K562 (cell line): Measurements from ENCODE around the gene SLC11A1. TPM values are rescaled to one million over a fixed set of nuclear protein-coding genes. Genes with fewer than 3 reads are reported as not detected.

Experiments used
- ASH1L ChIP-seq: fragments of 450-650 bp; IDR thresholded peaks from 2 replicates; pipeline ENCODE4 v1.6.1; 2018; ENCODE audit warnings: borderline replicate concordance, mild to moderate bottlenecking, low read depth; ENCODE audit not compliant: partially characterized antibody
- CREM ChIP-seq: IDR thresholded peaks from 2 replicates; pipeline ENCODE4 v1.6.1; 2014; ENCODE audit warnings: antibody characterized with exemption, low read depth
- CXXC5 ChIP-seq: fragments of 250-450 bp; sonication (Bioruptor Pico); IDR thresholded peaks from 2 replicates; pipeline ENCODE4 v1.8.0; 2022; ENCODE audit warnings: inconsistent platforms, mild to moderate bottlenecking, moderate library complexity
- FOXJ2 ChIP-seq: fragments of 200-800 bp; sonication (Bioruptor generic); IDR thresholded peaks from 2 replicates; pipeline ENCODE4 v1.6.1; 2016; ENCODE audit warnings: missing genetic modification characterization, missing compliant biosample characterization
- HMGXB4 ChIP-seq: sonication (generic); formaldehyde crosslinking; IDR thresholded peaks from 2 replicates; pipeline ENCODE4 v1.8.1; 2023; ENCODE audit warnings: mild to moderate bottlenecking, missing genetic modification reagents
- MYNN ChIP-seq, 2 experiments: sonication (generic); formaldehyde crosslinking in 1 of 2; IDR thresholded peaks; 2 replicates each; pipeline versions ENCODE4 v1.5.0 to v1.6.1; 2016 to 2020; ENCODE audit warnings: antibody characterized with exemption in 1 of 2, missing genetic modification reagents in 1 of 2
- NR3C1 ChIP-seq: sonication (generic); formaldehyde crosslinking; IDR thresholded peaks from 2 replicates; pipeline ENCODE4 v1.8.1; 2022; ENCODE audit warnings: missing genetic modification reagents
- PRDM10 ChIP-seq: fragments of 450-650 bp; IDR thresholded peaks from 2 replicates; pipeline ENCODE4 v1.6.1; 2018; ENCODE audit not compliant: partially characterized antibody
- RBBP5 ChIP-seq: fragments of 200-600 bp; sonication (generic); IDR thresholded peaks from 2 replicates; pipeline ENCODE4 v1.6.1; 2012; ENCODE audit warnings: borderline replicate concordance, mild to moderate bottlenecking, low read length, control low read depth, inconsistent platforms; ENCODE audit not compliant: insufficient read depth, poor library complexity, severe bottlenecking
- RHOXF2B ChIP-seq: fragments of 250-450 bp; sonication (Bioruptor Pico); conservative IDR thresholded peaks from 2 replicates; pipeline ENCODE4 v1.5.1; 2021
- SMAD1 ChIP-seq: fragments of 150-350 bp; IDR thresholded peaks from 2 replicates; pipeline ENCODE4 v1.6.1; 2014; ENCODE audit warnings: low read length, low read depth; ENCODE audit not compliant: partially characterized antibody
- SP1 ChIP-seq: sonication (generic); formaldehyde crosslinking; IDR thresholded peaks from 2 replicates; pipeline ENCODE4 v1.8.1; 2022; ENCODE audit warnings: mild to moderate bottlenecking, missing genetic modification reagents
- SPI1 ChIP-seq: IDR thresholded peaks from 2 replicates; pipeline ENCODE4 v1.6.1; 2011; ENCODE audit warnings: low read depth, low read length, control low read depth, borderline replicate concordance
- SREBF2 ChIP-seq: sonication (generic); formaldehyde crosslinking; IDR thresholded peaks from 2 replicates; pipeline ENCODE4 v1.4.0; 2020; ENCODE audit warnings: mild to moderate bottlenecking, missing genetic modification reagents
- SRSF9 ChIP-seq: fragments of 200-400 bp; formaldehyde crosslinking; IDR thresholded peaks from 2 replicates; pipeline ENCODE4 v1.6.1; 2017; ENCODE audit warnings: low read depth, low read length, borderline replicate concordance
- TCFL5 ChIP-seq: fragments of 250-450 bp; sonication (Bioruptor Pico); conservative IDR thresholded peaks from 2 replicates; pipeline ENCODE4 v1.6.1; 2021; ENCODE audit warnings: mild to moderate bottlenecking, moderate library complexity, matching md5 sums
- ZNF586 ChIP-seq: fragments of 450-650 bp; formaldehyde crosslinking; conservative IDR thresholded peaks from 2 replicates; pipeline ENCODE4 v1.4.0; 2020; ENCODE audit warnings: mild to moderate bottlenecking, moderate library complexity
- ZNF785 ChIP-seq: fragments of 250-450 bp; sonication (Bioruptor Pico); IDR thresholded peaks from 2 replicates; pipeline ENCODE4 v1.4.0; 2020; ENCODE audit warnings: mild to moderate bottlenecking
- polyA plus RNA-seq, 8 experiments: library from polyadenylated mRNA; depleted of rRNA in 4 of 8; stranded (reverse) in 5 of 8; unstranded in 3 of 8; fragments of >200 nt; fragmentation: Nextera tagmentation in 2 of 8; fragmentation: Illumina TruSeq in 1 of 8; extraction: Ambion mirVana in 2 of 8; extraction: Trizol in 1 of 8; gene quantifications; 2 replicates each; pipeline versions ENCODE4 v1.2.1 to v1.2.3, GENCODE V29; 2011 to 2014; ENCODE audit warnings: inconsistent platforms in 1 of 8, missing spikeins in 1 of 8
- total RNA-seq, 7 experiments: library from RNA; depleted of rRNA in 6 of 7; stranded (reverse); fragments of >200 nt in 6 of 7; fragmentation: Illumina TruSeq in 2 of 7; extraction: Trizol in 2 of 7; gene quantifications; 2 replicates each; pipeline versions ENCODE4 v1.2.1 to v1.2.3, GENCODE V29; 2011 to 2021; ENCODE audit warnings: low replicate concordance in 1 of 7
- TF ChIP-seq, protein P1 (sequence below): fragments of 150-350 bp; IDR thresholded peaks from 2 replicates; pipeline ENCODE4 v1.6.1; 2014; ENCODE audit warnings: low read depth, mild to moderate bottlenecking, low read length, borderline replicate concordance

SLC11A1 gene
- total and polyA plus RNA-seq, 9 of the 15 experiments (the other 6 are each of a cell fraction or from before 2014, with no cell fraction given), result 0.35 to 1.6 (median 0.65) TPM

DNA sequence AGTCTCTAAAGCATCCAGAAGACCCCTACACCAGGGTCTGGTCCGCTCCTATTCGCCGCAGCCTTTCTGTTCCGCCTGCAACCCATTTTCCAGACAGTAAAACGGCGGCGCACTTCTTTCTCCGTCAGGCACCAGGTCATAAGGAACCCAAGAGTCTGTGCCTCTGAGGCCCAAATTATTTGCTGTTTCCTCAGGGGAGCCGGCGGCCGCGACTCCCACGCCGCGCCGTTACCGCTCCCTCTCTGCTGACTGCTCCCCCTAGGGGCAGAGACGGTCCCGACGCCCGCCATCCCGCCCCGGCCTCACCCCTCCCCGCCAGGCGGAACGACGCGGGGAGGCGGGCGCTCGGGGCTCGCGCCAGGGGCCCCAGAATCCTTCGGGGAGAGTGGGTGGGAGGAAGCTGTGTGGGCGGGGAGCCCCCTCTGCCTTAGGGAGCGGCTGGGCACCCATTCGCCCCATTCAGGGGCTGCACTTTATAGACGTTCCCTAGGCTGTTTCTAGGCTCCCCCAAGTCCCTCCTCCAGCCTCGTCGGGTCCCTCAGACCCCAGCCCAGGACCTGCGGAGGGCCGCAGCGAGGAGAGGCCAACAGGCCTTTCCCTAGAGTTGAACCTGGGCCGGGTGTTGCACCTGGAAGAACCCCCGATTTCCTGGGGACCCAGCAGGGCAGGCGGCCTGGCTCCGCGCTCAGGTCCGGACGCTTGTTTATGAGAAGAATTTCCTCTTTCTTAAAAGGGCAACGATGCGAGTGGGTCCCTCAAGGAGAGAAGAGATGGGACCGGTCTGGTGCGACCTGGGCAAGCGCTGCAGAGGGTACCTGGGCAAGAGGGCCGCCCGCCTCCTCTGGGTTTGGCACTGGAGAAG lies 14.0 kb downstream of the SLC11A1 start (continued):
- TF ChIP-seq, protein P1, sequence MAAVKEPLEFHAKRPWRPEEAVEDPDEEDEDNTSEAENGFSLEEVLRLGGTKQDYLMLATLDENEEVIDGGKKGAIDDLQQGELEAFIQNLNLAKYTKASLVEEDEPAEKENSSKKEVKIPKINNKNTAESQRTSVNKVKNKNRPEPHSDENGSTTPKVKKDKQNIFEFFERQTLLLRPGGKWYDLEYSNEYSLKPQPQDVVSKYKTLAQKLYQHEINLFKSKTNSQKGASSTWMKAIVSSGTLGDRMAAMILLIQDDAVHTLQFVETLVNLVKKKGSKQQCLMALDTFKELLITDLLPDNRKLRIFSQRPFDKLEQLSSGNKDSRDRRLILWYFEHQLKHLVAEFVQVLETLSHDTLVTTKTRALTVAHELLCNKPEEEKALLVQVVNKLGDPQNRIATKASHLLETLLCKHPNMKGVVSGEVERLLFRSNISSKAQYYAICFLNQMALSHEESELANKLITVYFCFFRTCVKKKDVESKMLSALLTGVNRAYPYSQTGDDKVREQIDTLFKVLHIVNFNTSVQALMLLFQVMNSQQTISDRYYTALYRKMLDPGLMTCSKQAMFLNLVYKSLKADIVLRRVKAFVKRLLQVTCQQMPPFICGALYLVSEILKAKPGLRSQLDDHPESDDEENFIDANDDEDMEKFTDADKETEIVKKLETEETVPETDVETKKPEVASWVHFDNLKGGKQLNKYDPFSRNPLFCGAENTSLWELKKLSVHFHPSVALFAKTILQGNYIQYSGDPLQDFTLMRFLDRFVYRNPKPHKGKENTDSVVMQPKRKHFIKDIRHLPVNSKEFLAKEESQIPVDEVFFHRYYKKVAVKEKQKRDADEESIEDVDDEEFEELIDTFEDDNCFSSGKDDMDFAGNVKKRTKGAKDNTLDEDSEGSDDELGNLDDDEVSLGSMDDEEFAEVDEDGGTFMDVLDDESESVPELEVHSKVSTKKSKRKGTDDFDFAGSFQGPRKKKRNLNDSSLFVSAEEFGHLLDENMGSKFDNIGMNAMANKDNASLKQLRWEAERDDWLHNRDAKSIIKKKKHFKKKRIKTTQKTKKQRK, result no peak; the same call in 1 of the 2 replicates
- TF ChIP-seq RHOXF2B (CRISPR knock-in tag), result no peak
- TF ChIP-seq SRSF9, result no peak
- TF ChIP-seq ASH1L, result no peak
- peak; percentile 79 for TF ChIP-seq CREM
- TF ChIP-seq SP1, result peak; percentile 91
- TF ChIP-seq MYNN (IDR thresholded peaks at IDR 0.05), result peak; percentile 44
- TF ChIP-seq MYNN (CRISPR knock-in tag; IDR thresholded peaks at IDR 0.05), result no peak
- no peak; the same call in 1 of the 2 replicates for TF ChIP-seq FOXJ2 (tag)
- no peak for TF ChIP-seq ZNF586 (CRISPR knock-in tag)
- TF ChIP-seq HMGXB4 (CRISPR knock-in tag), result no peak
- TF ChIP-seq NR3C1 (CRISPR knock-in tag), result no peak
- TF ChIP-seq SPI1, result no peak
- no peak for TF ChIP-seq ZNF785 (CRISPR knock-in tag)
- no peak for TF ChIP-seq TCFL5
- no peak for TF ChIP-seq SREBF2 (CRISPR knock-in tag)
- TF ChIP-seq SMAD1, result no peak
- TF ChIP-seq RBBP5, result peak; percentile 20
- TF ChIP-seq CXXC5, result peak; percentile 91
- peak; percentile 28 for TF ChIP-seq PRDM10
